ENCODE results near the gene BCAP31. TPM values are rescaled to one million over a fixed set of nuclear protein-coding genes. Genes with fewer than 3 reads are reported as not detected.

The BCAP31 gene
- 100 to 1,000 TPM in 3 of 8 experiments, 10 to 100 TPM in 5; 70.0 to 239 (median 86.4) TPM for total RNA-seq

GRCh38 chrX:153724252-153725038 is at the start of gene BCAP31, which contains the start of gene ABCD1:
BCAP31 (minus strand) TSS chrX:153724387; CDS start chrX:153723244, 1,143 bp downstream.
ABCD1 (plus strand) TSS chrX:153724856; CDS start chrX:153725267, 411 bp downstream.
- peak; percentile 59 to 88 (median 80) for ATAC-seq (replicated peaks in 6 of 8)
- no CpG with 5 or more reads among the region's 88 CpGs for WGBS, 10 experiments
- Histone ChIP-seq H3K4me3 (peak within 1 kb of the TSS; percentile 39 to 77 (median 69)), H3K27ac (peak within 1 kb of the TSS; percentile 78 to 91), H3K4me1 (replicated peaks in 1 of 2) (peaks cover 38 to 39% of the 10 kb centered on the region in 2 donors)
- in situ Hi-C loops (cut with MboI; ENCODE audit: low pct_unique_long_range_greater_than_20kb in 2 of 9, low sequenced_read_pairs in 9 of 9, unreplicated experiment in 9 of 9) = no loop called here

GRCh38 chrX:153773218-153773611 is 49.0 kb upstream of the BCAP31 start:
- in situ Hi-C loops (cut with MboI; ENCODE audit: low pct_unique_long_range_greater_than_20kb in 2 of 9, low sequenced_read_pairs in 9 of 9, unreplicated experiment in 9 of 9) = no loop called here
- H3K4me1 ChIP-seq (replicated peaks in 1 of 2) = peaks cover 0 to 2% of the 10 kb centered on the region in 2 donors
- no peak overlapping the region for H3K27ac ChIP-seq
- ATAC-seq (replicated peaks in 6 of 8) = no peak
- no peak overlapping the region for H3K4me3 ChIP-seq
- 27% methylated on average over 2 of the region's 23 CpGs; no CpG with 5 or more reads in 9 of the 10 experiments for WGBS, 10 experiments

GRCh38 chrX:153772316-153773217 is 48.4 kb upstream of the BCAP31 start:
- peaks cover 0 to 2% of the 10 kb centered on the region in 2 donors for H3K4me1 ChIP-seq (replicated peaks in 1 of 2)
- no peak for ATAC-seq (replicated peaks in 6 of 8)
- 40 to 100% methylated on average over 2 of the region's 21 CpGs; no CpG with 5 or more reads in 8 of the 10 experiments for WGBS, 10 experiments
- in situ Hi-C loops (cut with MboI; ENCODE audit: low pct_unique_long_range_greater_than_20kb in 2 of 9, low sequenced_read_pairs in 9 of 9, unreplicated experiment in 9 of 9) = no loop called here
- H3K27ac ChIP-seq = no peak overlapping the region
- H3K4me3 ChIP-seq = no peak overlapping the region

GRCh38 chrX:153771415-153772315 is 47.5 kb upstream of the BCAP31 start:
- ATAC-seq (replicated peaks in 6 of 8) = no peak
- Histone ChIP-seq H3K27ac (no peak overlapping the region), H3K4me1 (replicated peaks in 1 of 2) (peaks cover 6% of the 10 kb centered on the region in 2 donors), H3K4me3 (no peak overlapping the region)
- in situ Hi-C loops (cut with MboI; ENCODE audit: low pct_unique_long_range_greater_than_20kb in 2 of 9, low sequenced_read_pairs in 9 of 9, unreplicated experiment in 9 of 9) = no loop called here
- no CpG with 5 or more reads among the region's 37 CpGs for WGBS, 10 experiments

GRCh38 chrX:153770601-153771414 is 46.6 kb upstream of the BCAP31 start:
- WGBS, 10 experiments = 17 to 20% methylated on average over 1 of the region's 18 CpGs; no CpG with 5 or more reads in 8 of the 10 experiments
- Histone ChIP-seq H3K4me3 (no peak overlapping the region), H3K27ac (no peak overlapping the region), H3K4me1 (replicated peaks in 1 of 2) (peaks cover 14 to 15% of the 10 kb centered on the region in 2 donors)
- ATAC-seq (replicated peaks in 6 of 8) = no peak
- in situ Hi-C loops (cut with MboI; ENCODE audit: low pct_unique_long_range_greater_than_20kb in 2 of 9, low sequenced_read_pairs in 9 of 9, unreplicated experiment in 9 of 9) = no loop called here

- peaks cover 20 to 22% of the 10 kb centered on the region in 2 donors for H3K4me1 ChIP-seq (replicated peaks in 1 of 2)
- H3K4me3 ChIP-seq = no peak overlapping the region
- ATAC-seq (replicated peaks in 6 of 8) = no peak
- H3K27ac ChIP-seq = no peak overlapping the region
- 61% methylated on average over 6 of the region's 25 CpGs; no CpG with 5 or more reads in 9 of the 10 experiments for WGBS, 10 experiments
- in situ Hi-C loops (cut with MboI; ENCODE audit: low pct_unique_long_range_greater_than_20kb in 2 of 9, low sequenced_read_pairs in 9 of 9, unreplicated experiment in 9 of 9) = no loop called here
These were observed 45.8 kb upstream of the BCAP31 start for GRCh38 chrX:153769865-153770600.

- no peak overlapping the region for H3K27ac ChIP-seq
These were observed 45.1 kb upstream of the BCAP31 start for GRCh38 chrX:153769158-153769864.

GRCh38 chrX:153768311-153769157 is 44.3 kb upstream of the BCAP31 start:
- no peak for ATAC-seq (replicated peaks in 6 of 8)
- in situ Hi-C loops (cut with MboI; ENCODE audit: low pct_unique_long_range_greater_than_20kb in 2 of 9, low sequenced_read_pairs in 9 of 9, unreplicated experiment in 9 of 9) = no loop called here
- H3K4me1 ChIP-seq (replicated peaks in 1 of 2) = peaks cover 30 to 34% of the 10 kb centered on the region in 2 donors
- 0 to 71% methylated on average over 1 to 4 of the region's 22 CpGs; no CpG with 5 or more reads in 8 of the 10 experiments for WGBS, 10 experiments
- no peak overlapping the region for H3K27ac ChIP-seq
- no peak overlapping the region for H3K4me3 ChIP-seq

More at GRCh38 chrX:153769158-153769864, 45.1 kb upstream of the BCAP31 start:
- in situ Hi-C loops (cut with MboI; ENCODE audit: low pct_unique_long_range_greater_than_20kb in 2 of 9, low sequenced_read_pairs in 9 of 9, unreplicated experiment in 9 of 9) = no loop called here
- Histone ChIP-seq H3K4me3 (no peak overlapping the region), H3K4me1 (replicated peaks in 1 of 2) (peaks cover 27 to 30% of the 10 kb centered on the region in 2 donors)
- no peak for ATAC-seq (replicated peaks in 6 of 8)
- WGBS, 10 experiments = 63% methylated on average over 10 of the region's 23 CpGs; no CpG with 5 or more reads in 9 of the 10 experiments

- no peak for ATAC-seq (replicated peaks in 6 of 8)
- Histone ChIP-seq H3K4me1 (replicated peaks in 1 of 2) (peaks cover 30 to 34% of the 10 kb centered on the region in 2 donors), H3K27ac (no peak overlapping the region), H3K4me3 (no peak overlapping the region)
- in situ Hi-C loops (cut with MboI; ENCODE audit: low pct_unique_long_range_greater_than_20kb in 2 of 9, low sequenced_read_pairs in 9 of 9, unreplicated experiment in 9 of 9) = no loop called here
- WGBS, 10 experiments = no CpG with 5 or more reads among the region's 20 CpGs
These were observed 43.5 kb upstream of the BCAP31 start for GRCh38 chrX:153767674-153768055.

Measured in motor neuron (in vitro differentiated cells).